Measurements from ENCODE around the gene CNPY4.
A peak's percentile ranks its signal among the peaks of the same experiment; 100 is the strongest.

Gene CNPY4

DNA sequence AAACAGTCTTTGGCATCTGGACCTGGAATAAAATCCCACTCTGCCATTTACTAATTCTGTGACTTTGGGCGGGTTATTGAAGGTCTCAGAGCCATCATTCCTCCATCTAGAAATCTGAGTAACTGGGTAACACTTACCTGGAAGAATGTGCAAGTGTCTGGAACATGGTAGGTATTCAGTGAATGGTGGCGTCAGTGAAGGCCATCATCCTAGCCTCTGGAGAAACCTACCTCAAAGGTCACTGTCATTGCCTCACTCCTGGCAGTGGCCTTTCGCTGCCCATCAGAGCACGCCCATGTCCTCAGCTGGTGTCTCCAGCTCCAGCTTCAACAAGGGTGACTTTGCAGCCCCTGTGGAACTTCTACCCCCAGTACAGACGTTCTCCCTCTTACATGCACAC, 44.4 kb downstream of the CNPY4 start:
- no peak overlapping the region for H3K27ac ChIP-seq (ENCODE audit: low read depth in 2 of 2, low read length in 2 of 2)
- peaks cover 0 to 2% of the 10 kb centered on the region in 2 donors for H3K27me3 ChIP-seq (ENCODE audit: control insufficient read depth in 2 of 2, insufficient read depth in 2 of 2, low read length in 2 of 2)
- peaks cover 27 to 35% of the 10 kb centered on the region in 2 donors for H3K4me1 ChIP-seq (ENCODE audit: control insufficient read depth in 2 of 2, insufficient read depth in 2 of 2, low read length in 2 of 2)
- no peaks in the 10 kb centered on the region for H3K9me3 ChIP-seq (ENCODE audit: control insufficient read depth in 2 of 2, low read length in 2 of 2)
- no peak overlapping the region for H3K9ac ChIP-seq (ENCODE audit: low read depth in 1 of 2, low read length in 2 of 2)
- no peak overlapping the region for H3K4me3 ChIP-seq (ENCODE audit: low read length in 2 of 2)
- H3K36me3 ChIP-seq (ENCODE audit: control insufficient read depth in 2 of 2, insufficient read depth in 2 of 2, low read length in 2 of 2) = no peaks in the 10 kb centered on the region

GRCh38 chr7:100166317-100166940, 47.0 kb downstream of the CNPY4 start:
- H3K9ac ChIP-seq (ENCODE audit: low read depth in 1 of 2, low read length in 2 of 2) = no peak overlapping the region
- no peak overlapping the region for H3K4me3 ChIP-seq (ENCODE audit: low read length in 2 of 2)
- no peaks in the 10 kb centered on the region for H3K36me3 ChIP-seq (ENCODE audit: control insufficient read depth in 2 of 2, insufficient read depth in 2 of 2, low read length in 2 of 2)
- peaks cover 26 to 36% of the 10 kb centered on the region in 2 donors for H3K4me1 ChIP-seq (ENCODE audit: control insufficient read depth in 2 of 2, insufficient read depth in 2 of 2, low read length in 2 of 2)
- H3K27me3 ChIP-seq (ENCODE audit: control insufficient read depth in 2 of 2, insufficient read depth in 2 of 2, low read length in 2 of 2) = peaks cover 0 to 2% of the 10 kb centered on the region in 2 donors
- no peak overlapping the region for H3K27ac ChIP-seq (ENCODE audit: low read depth in 2 of 2, low read length in 2 of 2)
- no peaks in the 10 kb centered on the region for H3K9me3 ChIP-seq (ENCODE audit: control insufficient read depth in 2 of 2, low read length in 2 of 2)

DNA sequence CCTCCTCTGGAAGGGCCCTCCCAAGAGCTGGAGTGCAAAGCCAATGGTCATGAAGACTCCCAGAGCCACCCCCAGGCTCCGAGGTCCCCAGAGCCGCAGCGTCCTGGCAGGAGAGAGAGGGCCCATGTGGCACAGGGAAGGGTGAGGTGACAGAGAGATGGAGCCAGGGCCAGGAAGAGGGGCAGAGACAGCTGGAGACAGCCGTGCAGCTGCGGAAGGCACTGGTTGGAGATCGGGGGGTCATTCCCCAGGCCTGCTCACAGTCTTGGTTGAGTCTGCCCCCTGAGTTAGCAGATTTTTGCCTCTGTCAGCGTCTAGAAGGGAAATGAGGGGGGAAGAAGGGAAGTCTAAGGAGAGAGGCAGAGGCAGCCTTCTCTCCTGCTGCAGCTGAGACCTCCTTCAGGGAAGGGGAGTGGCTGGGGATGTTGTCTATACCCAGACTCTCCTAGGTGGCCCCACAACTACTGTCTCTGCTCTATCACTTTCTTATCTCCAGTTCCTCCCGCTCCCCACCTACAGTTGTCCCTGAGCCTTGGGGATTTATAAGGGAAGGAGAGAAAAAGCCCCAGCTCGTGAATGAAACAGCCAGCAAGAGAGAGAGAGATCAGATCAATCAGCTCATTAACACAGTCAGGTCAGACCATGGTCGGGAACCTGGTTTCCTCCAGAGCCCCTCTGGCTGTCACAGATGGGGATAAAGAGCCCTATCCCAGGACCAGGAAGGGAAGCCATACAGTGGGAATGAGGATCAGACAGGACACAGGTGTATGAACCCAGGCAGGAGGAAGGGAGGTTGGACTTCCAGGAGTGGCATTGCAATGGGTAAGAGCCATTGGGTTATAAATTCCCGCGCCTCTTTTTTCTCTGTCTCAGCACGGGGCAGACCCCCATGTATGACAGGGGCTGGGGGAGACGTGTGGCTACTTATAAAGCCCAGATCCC, 47.8 kb downstream of the CNPY4 start:
- Histone ChIP-seq H3K27me3 (ENCODE audit: control insufficient read depth in 2 of 2, insufficient read depth in 2 of 2, low read length in 2 of 2) (peaks cover 0 to 2% of the 10 kb centered on the region in 2 donors), H3K9me3 (ENCODE audit: control insufficient read depth in 2 of 2, low read length in 2 of 2) (no peaks in the 10 kb centered on the region), H3K27ac (ENCODE audit: low read depth in 2 of 2, low read length in 2 of 2) (peak overlapping the region in 1 of 2 donors; percentile 69), H3K36me3 (ENCODE audit: control insufficient read depth in 2 of 2, insufficient read depth in 2 of 2, low read length in 2 of 2) (no peaks in the 10 kb centered on the region), H3K4me3 (ENCODE audit: low read length in 2 of 2) (peak overlapping the region; percentile 65 to 74), H3K4me1 (ENCODE audit: control insufficient read depth in 2 of 2, insufficient read depth in 2 of 2, low read length in 2 of 2) (peaks cover 32 to 36% of the 10 kb centered on the region in 2 donors), H3K9ac (ENCODE audit: low read depth in 1 of 2, low read length in 2 of 2) (peak overlapping the region; percentile 54 to 59)

DNA sequence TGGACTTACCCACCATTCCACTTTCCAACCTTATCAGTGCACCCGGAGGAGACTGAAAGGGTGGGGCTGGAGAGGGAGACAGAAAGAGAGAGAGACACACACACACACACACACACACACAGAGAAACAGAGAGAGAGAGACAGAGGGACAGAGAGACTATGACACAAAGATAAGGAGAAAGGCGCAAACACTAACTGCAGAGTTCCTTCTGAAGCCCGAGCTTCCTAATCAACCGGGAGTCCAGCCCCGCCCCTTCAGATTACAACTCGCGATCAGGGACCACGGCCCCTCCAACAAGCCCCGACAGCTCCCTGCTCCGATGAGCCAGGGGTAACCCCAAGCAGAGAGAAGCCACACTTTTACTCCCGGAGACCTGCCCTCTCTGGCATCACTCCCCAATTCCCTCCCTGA, 48.5 kb downstream of the CNPY4 start:
- Histone ChIP-seq H3K27me3 (ENCODE audit: control insufficient read depth in 2 of 2, insufficient read depth in 2 of 2, low read length in 2 of 2) (peaks cover 0 to 2% of the 10 kb centered on the region in 2 donors), H3K9ac (ENCODE audit: low read depth in 1 of 2, low read length in 2 of 2) (peak overlapping the region; percentile 54 to 59)

GRCh38 chr7:100169147-100169850, 49.9 kb downstream of the CNPY4 start:
- no peak overlapping the region for H3K27ac ChIP-seq (ENCODE audit: low read depth in 2 of 2, low read length in 2 of 2)
- no peaks in the 10 kb centered on the region for H3K36me3 ChIP-seq (ENCODE audit: control insufficient read depth in 2 of 2, insufficient read depth in 2 of 2, low read length in 2 of 2)
- no peak overlapping the region for H3K4me3 ChIP-seq (ENCODE audit: low read length in 2 of 2)
- H3K4me1 ChIP-seq (ENCODE audit: control insufficient read depth in 2 of 2, insufficient read depth in 2 of 2, low read length in 2 of 2) = peaks cover 26 to 27% of the 10 kb centered on the region in 2 donors
- no peak overlapping the region for H3K9ac ChIP-seq (ENCODE audit: low read depth in 1 of 2, low read length in 2 of 2)
- H3K27me3 ChIP-seq (ENCODE audit: control insufficient read depth in 2 of 2, insufficient read depth in 2 of 2, low read length in 2 of 2) = peaks cover 0 to 2% of the 10 kb centered on the region in 2 donors
- H3K9me3 ChIP-seq (ENCODE audit: control insufficient read depth in 2 of 2, low read length in 2 of 2) = no peaks in the 10 kb centered on the region

More for the DNA sequence above, 48.5 kb downstream of the CNPY4 start:
- peak overlapping the region; percentile 69 to 70 for H3K27ac ChIP-seq (ENCODE audit: low read depth in 2 of 2, low read length in 2 of 2)
- peak overlapping the region; percentile 65 to 74 for H3K4me3 ChIP-seq (ENCODE audit: low read length in 2 of 2)
- H3K4me1 ChIP-seq (ENCODE audit: control insufficient read depth in 2 of 2, insufficient read depth in 2 of 2, low read length in 2 of 2) = peaks cover 29 to 35% of the 10 kb centered on the region in 2 donors
- H3K36me3 ChIP-seq (ENCODE audit: control insufficient read depth in 2 of 2, insufficient read depth in 2 of 2, low read length in 2 of 2) = no peaks in the 10 kb centered on the region
- H3K9me3 ChIP-seq (ENCODE audit: control insufficient read depth in 2 of 2, low read length in 2 of 2) = no peaks in the 10 kb centered on the region

- Histone ChIP-seq H3K9ac (ENCODE audit: low read depth in 1 of 2, low read length in 2 of 2) (no peak overlapping the region), H3K4me1 (ENCODE audit: control insufficient read depth in 2 of 2, insufficient read depth in 2 of 2, low read length in 2 of 2) (peaks cover 26 to 27% of the 10 kb centered on the region in 2 donors), H3K4me3 (ENCODE audit: low read length in 2 of 2) (no peak overlapping the region), H3K9me3 (ENCODE audit: control insufficient read depth in 2 of 2, low read length in 2 of 2) (no peaks in the 10 kb centered on the region), H3K36me3 (ENCODE audit: control insufficient read depth in 2 of 2, insufficient read depth in 2 of 2, low read length in 2 of 2) (no peaks in the 10 kb centered on the region), H3K27ac (ENCODE audit: low read depth in 2 of 2, low read length in 2 of 2) (no peak overlapping the region), H3K27me3 (ENCODE audit: control insufficient read depth in 2 of 2, insufficient read depth in 2 of 2, low read length in 2 of 2) (peaks cover 0 to 2% of the 10 kb centered on the region in 2 donors)
Measured at GRCh38 chr7:100170101-100170897, 50.9 kb downstream of the CNPY4 start.

DNA sequence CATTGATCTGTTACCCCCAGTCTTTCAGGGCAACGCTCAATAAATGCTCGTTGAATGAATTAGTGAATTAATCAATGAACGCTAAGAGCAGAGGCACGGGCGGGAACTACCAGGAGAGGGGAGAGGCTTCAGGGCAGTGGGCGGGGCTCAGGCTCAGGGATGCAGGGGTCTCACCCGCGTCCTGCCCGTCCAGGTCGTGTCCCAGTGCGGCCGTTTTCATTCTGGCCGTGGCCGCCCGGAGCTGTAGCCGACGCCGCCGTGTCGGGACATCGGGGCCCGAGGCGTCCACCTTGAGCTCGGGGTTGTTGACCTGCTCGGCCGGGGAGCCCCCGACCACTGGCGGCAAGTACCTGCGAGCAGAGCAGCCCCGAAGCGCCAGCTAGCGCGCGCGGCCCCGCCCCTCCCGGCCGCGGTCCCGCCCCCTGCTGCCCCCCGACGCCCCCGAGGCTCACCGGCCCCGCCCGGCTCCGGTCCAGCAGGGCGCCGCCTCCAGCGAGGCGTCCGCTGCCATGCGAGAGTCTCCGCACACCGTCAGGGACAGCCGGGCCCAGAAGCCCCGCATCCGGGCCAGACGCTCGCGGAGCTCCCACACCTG, 51.8 kb downstream of the CNPY4 start:
- Histone ChIP-seq H3K27ac (ENCODE audit: low read depth in 2 of 2, low read length in 2 of 2) (no peak overlapping the region), H3K9ac (ENCODE audit: low read depth in 1 of 2, low read length in 2 of 2) (peak overlapping the region in 1 of 2 donors; percentile 55), H3K27me3 (ENCODE audit: control insufficient read depth in 2 of 2, insufficient read depth in 2 of 2, low read length in 2 of 2) (peaks cover 0 to 2% of the 10 kb centered on the region in 2 donors), H3K36me3 (ENCODE audit: control insufficient read depth in 2 of 2, insufficient read depth in 2 of 2, low read length in 2 of 2) (no peaks in the 10 kb centered on the region), H3K4me3 (ENCODE audit: low read length in 2 of 2) (peak overlapping the region; percentile 31 to 42), H3K4me1 (ENCODE audit: control insufficient read depth in 2 of 2, insufficient read depth in 2 of 2, low read length in 2 of 2) (peaks cover 26 to 27% of the 10 kb centered on the region in 2 donors), H3K9me3 (ENCODE audit: control insufficient read depth in 2 of 2, low read length in 2 of 2) (no peaks in the 10 kb centered on the region)

- Histone ChIP-seq H3K9ac (ENCODE audit: low read depth in 1 of 2, low read length in 2 of 2) (no peak overlapping the region), H3K27ac (ENCODE audit: low read depth in 2 of 2, low read length in 2 of 2) (no peak overlapping the region), H3K27me3 (ENCODE audit: control insufficient read depth in 2 of 2, insufficient read depth in 2 of 2, low read length in 2 of 2) (no peaks in the 10 kb centered on the region), H3K36me3 (ENCODE audit: control insufficient read depth in 2 of 2, insufficient read depth in 2 of 2, low read length in 2 of 2) (no peaks in the 10 kb centered on the region), H3K9me3 (ENCODE audit: control insufficient read depth in 2 of 2, low read length in 2 of 2) (no peaks in the 10 kb centered on the region), H3K4me1 (ENCODE audit: control insufficient read depth in 2 of 2, insufficient read depth in 2 of 2, low read length in 2 of 2) (peaks cover 23 to 26% of the 10 kb centered on the region in 2 donors), H3K4me3 (ENCODE audit: low read length in 2 of 2) (no peak overlapping the region)
Measured at GRCh38 chr7:100171840-100172239, 52.4 kb downstream of the CNPY4 start.

GRCh38 chr7:100173806-100174495, 54.5 kb downstream of the CNPY4 start:
- Histone ChIP-seq H3K4me3 (ENCODE audit: low read length in 2 of 2) (no peak overlapping the region), H3K36me3 (ENCODE audit: control insufficient read depth in 2 of 2, insufficient read depth in 2 of 2, low read length in 2 of 2) (no peaks in the 10 kb centered on the region), H3K4me1 (ENCODE audit: control insufficient read depth in 2 of 2, insufficient read depth in 2 of 2, low read length in 2 of 2) (peaks cover 7 to 10% of the 10 kb centered on the region in 2 donors), H3K9ac (ENCODE audit: low read depth in 1 of 2, low read length in 2 of 2) (no peak overlapping the region), H3K27me3 (ENCODE audit: control insufficient read depth in 2 of 2, insufficient read depth in 2 of 2, low read length in 2 of 2) (no peaks in the 10 kb centered on the region), H3K9me3 (ENCODE audit: control insufficient read depth in 2 of 2, low read length in 2 of 2) (no peaks in the 10 kb centered on the region), H3K27ac (ENCODE audit: low read depth in 2 of 2, low read length in 2 of 2) (no peak overlapping the region)
